GM12873 (cell line): ENCODE measurements around the gene CCDC120.

ENCODE experiments used
- TF ChIP-seq, protein P1 (sequence below): IDR thresholded peaks from 2 replicates; pipeline ENCODE4 v1.5.1; 2012; ENCODE audit warnings: low read depth, mild to moderate bottlenecking, moderate library complexity, low read length, control low read depth; ENCODE audit not compliant: insufficient read depth; ENCODE audit errors: missing control alignments

CCDC120 gene, protein sequence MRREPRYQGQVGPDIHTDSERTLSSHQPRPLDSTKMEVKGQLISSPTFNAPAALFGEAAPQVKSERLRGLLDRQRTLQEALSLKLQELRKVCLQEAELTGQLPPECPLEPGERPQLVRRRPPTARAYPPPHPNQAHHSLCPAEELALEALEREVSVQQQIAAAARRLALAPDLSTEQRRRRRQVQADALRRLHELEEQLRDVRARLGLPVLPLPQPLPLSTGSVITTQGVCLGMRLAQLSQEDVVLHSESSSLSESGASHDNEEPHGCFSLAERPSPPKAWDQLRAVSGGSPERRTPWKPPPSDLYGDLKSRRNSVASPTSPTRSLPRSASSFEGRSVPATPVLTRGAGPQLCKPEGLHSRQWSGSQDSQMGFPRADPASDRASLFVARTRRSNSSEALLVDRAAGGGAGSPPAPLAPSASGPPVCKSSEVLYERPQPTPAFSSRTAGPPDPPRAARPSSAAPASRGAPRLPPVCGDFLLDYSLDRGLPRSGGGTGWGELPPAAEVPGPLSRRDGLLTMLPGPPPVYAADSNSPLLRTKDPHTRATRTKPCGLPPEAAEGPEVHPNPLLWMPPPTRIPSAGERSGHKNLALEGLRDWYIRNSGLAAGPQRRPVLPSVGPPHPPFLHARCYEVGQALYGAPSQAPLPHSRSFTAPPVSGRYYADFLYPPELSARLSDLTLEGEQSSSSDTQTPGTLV

DNA sequence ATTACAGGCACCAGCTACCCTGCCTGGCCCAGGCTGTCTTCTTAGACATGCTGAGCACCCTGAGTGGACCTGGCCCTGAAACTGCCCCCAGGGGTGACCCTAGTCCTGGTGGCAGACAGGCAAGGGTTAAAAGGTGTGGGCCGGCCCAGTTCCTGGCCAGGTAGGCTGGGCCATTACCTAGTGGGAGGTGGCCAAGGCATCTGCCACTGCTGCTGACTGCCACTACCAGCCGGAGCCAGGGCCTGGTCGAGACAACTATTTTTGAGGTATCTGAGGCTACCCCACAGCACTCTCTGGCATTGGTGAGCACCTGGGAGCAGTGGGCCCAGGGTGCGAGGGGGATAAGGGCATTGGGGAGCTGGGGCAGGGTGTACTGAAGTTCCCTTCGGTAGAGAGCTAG lies at the start of gene CCDC120:
CCDC120 (plus strand) TSS at position 206 of the 400 bp plus-strand sequence. CDS start 3,043 bp downstream, outside the sequence.
- TF ChIP-seq, protein P1, sequence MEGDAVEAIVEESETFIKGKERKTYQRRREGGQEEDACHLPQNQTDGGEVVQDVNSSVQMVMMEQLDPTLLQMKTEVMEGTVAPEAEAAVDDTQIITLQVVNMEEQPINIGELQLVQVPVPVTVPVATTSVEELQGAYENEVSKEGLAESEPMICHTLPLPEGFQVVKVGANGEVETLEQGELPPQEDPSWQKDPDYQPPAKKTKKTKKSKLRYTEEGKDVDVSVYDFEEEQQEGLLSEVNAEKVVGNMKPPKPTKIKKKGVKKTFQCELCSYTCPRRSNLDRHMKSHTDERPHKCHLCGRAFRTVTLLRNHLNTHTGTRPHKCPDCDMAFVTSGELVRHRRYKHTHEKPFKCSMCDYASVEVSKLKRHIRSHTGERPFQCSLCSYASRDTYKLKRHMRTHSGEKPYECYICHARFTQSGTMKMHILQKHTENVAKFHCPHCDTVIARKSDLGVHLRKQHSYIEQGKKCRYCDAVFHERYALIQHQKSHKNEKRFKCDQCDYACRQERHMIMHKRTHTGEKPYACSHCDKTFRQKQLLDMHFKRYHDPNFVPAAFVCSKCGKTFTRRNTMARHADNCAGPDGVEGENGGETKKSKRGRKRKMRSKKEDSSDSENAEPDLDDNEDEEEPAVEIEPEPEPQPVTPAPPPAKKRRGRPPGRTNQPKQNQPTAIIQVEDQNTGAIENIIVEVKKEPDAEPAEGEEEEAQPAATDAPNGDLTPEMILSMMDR: no peak

DNA sequence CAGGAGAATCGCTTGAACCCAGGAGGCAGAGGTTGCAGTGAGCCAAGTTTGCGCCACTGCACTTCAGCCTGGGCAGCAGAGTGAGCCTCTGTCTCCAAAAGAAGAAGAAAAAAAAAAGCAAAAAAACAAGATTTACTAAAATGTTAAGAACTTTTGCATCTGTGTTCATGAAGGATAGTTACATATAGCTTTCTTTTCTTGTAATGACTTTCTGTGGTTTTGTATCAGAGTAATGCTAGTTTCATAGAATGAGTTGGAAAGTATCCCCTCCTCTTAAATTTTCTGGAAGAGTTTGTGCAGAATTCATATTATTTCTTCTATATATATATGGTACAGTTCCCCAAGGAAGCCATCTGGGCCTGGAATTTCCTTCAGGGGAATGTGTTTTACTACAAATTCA lies 39.7 kb upstream of the CCDC120 start:
- TF ChIP-seq, protein P1: no peak

DNA sequence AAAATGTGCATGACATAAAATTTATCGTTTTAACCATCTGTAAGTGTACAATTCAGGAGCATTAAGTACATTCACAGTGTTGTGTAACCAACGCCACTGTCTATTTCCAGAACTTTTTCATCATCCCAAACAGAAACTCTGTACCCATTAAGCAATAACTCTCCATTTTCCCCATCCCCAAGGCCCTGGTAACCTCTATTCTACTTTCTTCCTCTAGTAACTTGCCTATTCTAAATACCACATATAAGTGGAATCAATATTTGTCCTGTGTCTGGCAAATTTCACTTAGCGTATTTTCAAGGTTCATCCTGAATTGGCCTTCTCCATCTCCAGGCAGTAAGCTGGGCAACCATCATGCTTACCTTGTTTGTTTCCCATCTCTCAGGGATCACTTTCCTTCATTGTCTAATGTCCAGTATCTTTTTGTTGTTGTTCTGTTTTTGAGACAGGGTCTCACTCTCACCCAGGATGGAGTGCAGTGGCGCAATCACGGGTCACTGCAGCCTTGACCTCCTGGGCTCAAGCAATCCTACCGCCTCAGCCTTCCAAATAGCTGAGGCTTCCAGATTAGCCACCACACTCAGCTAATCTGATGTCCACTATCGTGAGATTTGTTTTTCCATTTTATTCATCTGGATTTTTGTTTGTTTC lies 39.1 kb upstream of the CCDC120 start:
- TF ChIP-seq, protein P1: no peak

DNA sequence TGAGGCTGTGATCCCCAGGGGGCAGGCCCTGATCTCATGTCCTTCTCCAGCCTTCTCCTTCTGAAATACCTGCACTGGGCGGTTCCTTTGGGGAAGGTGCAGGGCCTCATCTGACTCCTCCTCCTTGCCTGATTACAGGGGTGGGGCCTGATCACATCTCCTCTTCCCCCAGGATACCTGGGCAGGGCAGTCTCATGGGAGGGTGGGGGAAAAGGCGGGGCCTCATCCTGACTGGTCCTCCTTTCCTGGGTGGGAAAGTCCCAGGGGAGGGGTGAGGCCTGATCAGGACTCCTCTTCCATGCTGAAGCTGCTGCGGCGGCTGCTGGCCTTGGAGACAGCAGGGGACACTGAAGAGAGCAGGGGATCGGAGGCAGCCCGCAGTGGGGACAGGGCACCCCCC lies 28.9 kb upstream of the CCDC120 start:
- TF ChIP-seq, protein P1: no peak

DNA sequence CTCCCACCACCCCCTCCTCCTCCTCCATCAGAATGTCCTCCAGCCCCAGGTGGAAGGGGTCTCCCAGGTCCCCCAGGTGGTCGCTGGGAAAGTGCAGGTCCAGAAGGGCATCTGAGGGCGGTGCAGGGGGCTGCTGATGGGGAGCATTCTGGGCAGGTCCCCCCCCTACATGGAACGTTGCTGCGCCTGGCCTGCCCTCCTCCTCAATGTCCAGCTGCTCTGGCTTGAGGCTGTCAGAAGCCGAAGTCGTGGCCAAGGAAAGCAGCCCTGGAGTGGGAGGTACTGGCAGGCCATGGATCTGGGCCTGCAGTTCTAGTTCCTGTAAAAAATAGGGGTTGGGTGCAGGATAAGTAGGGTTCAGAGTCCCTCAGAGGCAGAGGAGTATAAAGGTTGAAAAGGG lies 28.5 kb upstream of the CCDC120 start:
- TF ChIP-seq, protein P1: no peak

DNA sequence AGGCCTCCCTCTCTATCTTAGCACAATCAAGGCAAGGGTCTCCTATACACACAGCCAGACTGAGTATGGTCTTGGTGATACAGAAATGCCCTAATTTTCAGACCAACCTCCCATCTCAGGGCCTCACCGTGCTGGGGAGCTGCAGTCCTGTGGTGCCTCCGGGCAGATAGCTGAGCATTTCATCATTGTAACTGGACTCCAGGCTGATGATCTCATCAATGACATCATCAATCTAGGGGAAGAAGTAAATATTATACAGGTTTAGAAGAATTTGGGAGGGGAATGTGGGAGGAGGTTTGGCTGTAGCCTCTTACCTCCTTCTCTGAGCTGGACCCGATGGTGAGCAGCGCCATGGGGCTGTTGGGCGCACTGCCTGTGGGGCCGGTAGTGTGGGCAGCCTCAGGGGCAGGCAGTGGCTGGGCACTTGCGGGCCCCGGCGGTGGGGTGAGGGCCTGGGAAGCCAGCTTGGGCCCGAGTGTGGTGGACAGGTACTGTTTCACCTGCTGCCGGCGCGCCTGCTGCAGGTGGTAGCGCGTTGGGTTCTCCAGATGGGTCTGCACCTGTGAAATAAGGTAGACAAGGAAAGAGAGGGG lies 20.8 kb upstream of the CCDC120 start:
- TF ChIP-seq, protein P1: no peak
